T-helper 2 cell treated with Interferon-gamma antibody and Interleukin-4, amounts not matched to agents 5 μg/mL and 100 μg/mL, for 36 hours (primary cell): Measurements from ENCODE around the gene POLR3B.
"Not testable (repeated sequence)": the region's sequence is repeated elsewhere in the genome, so short reads cannot be mapped to it uniquely, and the experiment has no call there.

Experiments used
- DNase-seq: peaks from one replicate; pipeline ENCODE4 v3.0.0; 2021; ENCODE audit warnings: low spot score
- H3K27ac Mint-ChIP-seq: one replicate; pipeline ENCODE4 v1.8.0; 2021; ENCODE audit warnings: mild to moderate bottlenecking, mixed read lengths
- H3K27me3 Mint-ChIP-seq: one replicate; pipeline ENCODE4 v1.8.0; 2021; ENCODE audit warnings: low read depth, mixed read lengths
- H3K36me3 Mint-ChIP-seq: one replicate; pipeline ENCODE4 v1.8.0; 2021; ENCODE audit warnings: low read depth, mixed read lengths
- H3K4me1 Mint-ChIP-seq: one replicate; pipeline ENCODE4 v1.8.0; 2021; ENCODE audit warnings: low read depth, mixed read lengths
- H3K4me3 Mint-ChIP-seq: one replicate; pipeline ENCODE4 v1.8.0; 2022; ENCODE audit warnings: mild to moderate bottlenecking, moderate library complexity, mixed read lengths
- H3K9me3 Mint-ChIP-seq: one replicate; pipeline ENCODE4 v1.8.0; 2021; ENCODE audit warnings: mixed read lengths

The POLR3B gene

GRCh38 chr12:106436164-106436563, 78.6 kb downstream of the POLR3B start:
- Mint-ChIP-seq H3K4me3 (no peak overlapping the region), H3K36me3 (peaks cover 12% of the 10 kb centered on the region)

GRCh38 chr12:106442575-106442974, 85.0 kb downstream of the POLR3B start:
- Mint-ChIP-seq H3K27me3 (no peaks in the 10 kb centered on the region), H3K27ac (no peak overlapping the region), H3K36me3 (peaks cover 10% of the 10 kb centered on the region), H3K9me3 (no peaks in the 10 kb centered on the region), H3K4me3 (no peak overlapping the region), H3K4me1 (no peaks in the 10 kb centered on the region)
- DNase-seq = no peak

More at GRCh38 chr12:106436164-106436563, 78.6 kb downstream of the POLR3B start:
- no peaks in the 10 kb centered on the region for H3K9me3 Mint-ChIP-seq
- no peaks in the 10 kb centered on the region for H3K27me3 Mint-ChIP-seq
- H3K4me1 Mint-ChIP-seq = no peaks in the 10 kb centered on the region
- DNase-seq = no peak
- no peak overlapping the region for H3K27ac Mint-ChIP-seq

- Mint-ChIP-seq H3K4me1 (no peaks in the 10 kb centered on the region), H3K4me3 (no peak overlapping the region), H3K36me3 (peaks cover 8% of the 10 kb centered on the region), H3K9me3 (no peaks in the 10 kb centered on the region), H3K27ac (no peak overlapping the region), H3K27me3 (no peaks in the 10 kb centered on the region)
- DNase-seq = no peak
These were observed 87.5 kb downstream of the POLR3B start for GRCh38 chr12:106445053-106445452.

GRCh38 chr12:106445959-106446358, 88.4 kb downstream of the POLR3B start:
- DNase-seq = no peak
- no peaks in the 10 kb centered on the region for H3K27me3 Mint-ChIP-seq
- peaks cover 2% of the 10 kb centered on the region for H3K36me3 Mint-ChIP-seq
- no peak overlapping the region for H3K4me3 Mint-ChIP-seq
- H3K27ac Mint-ChIP-seq = no peak overlapping the region
- no peaks in the 10 kb centered on the region for H3K9me3 Mint-ChIP-seq
- no peaks in the 10 kb centered on the region for H3K4me1 Mint-ChIP-seq

- Mint-ChIP-seq H3K36me3 (peaks cover 2% of the 10 kb centered on the region), H3K9me3 (no peaks in the 10 kb centered on the region), H3K4me1 (no peaks in the 10 kb centered on the region), H3K27me3 (no peaks in the 10 kb centered on the region), H3K27ac (no peak overlapping the region), H3K4me3 (no peak overlapping the region)
- no peak for DNase-seq
These were observed 89.0 kb downstream of the POLR3B start for GRCh38 chr12:106446419-106447092.

- no peak overlapping the region for H3K27ac Mint-ChIP-seq
- no peak for DNase-seq
- H3K4me1 Mint-ChIP-seq = peaks cover 5% of the 10 kb centered on the region
- H3K27me3 Mint-ChIP-seq = no peaks in the 10 kb centered on the region
- peaks cover 11% of the 10 kb centered on the region for H3K36me3 Mint-ChIP-seq
- H3K9me3 Mint-ChIP-seq = no peaks in the 10 kb centered on the region
- no peak overlapping the region for H3K4me3 Mint-ChIP-seq
These were observed 94.8 kb downstream of the POLR3B start for GRCh38 chr12:106452309-106452708.

GRCh38 chr12:106455111-106455510, 97.6 kb downstream of the POLR3B start:
- no peaks in the 10 kb centered on the region for H3K27me3 Mint-ChIP-seq
- H3K9me3 Mint-ChIP-seq = no peaks in the 10 kb centered on the region
- H3K4me1 Mint-ChIP-seq = peaks cover 11% of the 10 kb centered on the region
- no peak overlapping the region for H3K27ac Mint-ChIP-seq
- H3K36me3 Mint-ChIP-seq = peaks cover 18% of the 10 kb centered on the region
- no peak overlapping the region for H3K4me3 Mint-ChIP-seq
- DNase-seq = no peak

GRCh38 chr12:106459124-106459523, 101.6 kb downstream of the POLR3B start:
- no peak overlapping the region for H3K4me3 Mint-ChIP-seq
- no peaks in the 10 kb centered on the region for H3K9me3 Mint-ChIP-seq
- H3K4me1 Mint-ChIP-seq = peaks cover 22% of the 10 kb centered on the region
- H3K36me3 Mint-ChIP-seq = peaks cover 21% of the 10 kb centered on the region
- DNase-seq = no peak
- peak overlapping the region; percentile 27 for H3K27ac Mint-ChIP-seq
- no peaks in the 10 kb centered on the region for H3K27me3 Mint-ChIP-seq

- Mint-ChIP-seq H3K36me3 (peaks cover 21% of the 10 kb centered on the region), H3K4me1 (peaks cover 22% of the 10 kb centered on the region), H3K27ac (no peak overlapping the region), H3K9me3 (no peaks in the 10 kb centered on the region), H3K4me3 (no peak overlapping the region), H3K27me3 (no peaks in the 10 kb centered on the region)
- DNase-seq = no peak
These were observed 102.0 kb downstream of the POLR3B start for GRCh38 chr12:106459534-106459933.

- peaks cover 18% of the 10 kb centered on the region for H3K4me1 Mint-ChIP-seq
- H3K9me3 Mint-ChIP-seq = peaks cover 9% of the 10 kb centered on the region
- DNase-seq = no peak
- H3K4me3 Mint-ChIP-seq = no peak overlapping the region
- H3K27ac Mint-ChIP-seq = no peak overlapping the region
- no peaks in the 10 kb centered on the region for H3K27me3 Mint-ChIP-seq
- H3K36me3 Mint-ChIP-seq = peaks cover 20% of the 10 kb centered on the region
These were observed 104.2 kb downstream of the POLR3B start for GRCh38 chr12:106461730-106462129.

- H3K4me1 Mint-ChIP-seq = peaks cover 14% of the 10 kb centered on the region
- H3K27me3 Mint-ChIP-seq, H3K27ac Mint-ChIP-seq, H3K4me3 Mint-ChIP-seq, DNase-seq: not testable (repeated sequence)
- H3K36me3 Mint-ChIP-seq = peaks cover 30% of the 10 kb centered on the region
- H3K9me3 Mint-ChIP-seq = peaks cover 16% of the 10 kb centered on the region
These were observed 108.1 kb downstream of the POLR3B start for GRCh38 chr12:106465605-106466004.

GRCh38 chr12:106475662-106476061, 118.1 kb downstream of the POLR3B start:
- H3K4me1 Mint-ChIP-seq, H3K36me3 Mint-ChIP-seq, H3K27ac Mint-ChIP-seq, DNase-seq, H3K27me3 Mint-ChIP-seq, H3K9me3 Mint-ChIP-seq, H3K4me3 Mint-ChIP-seq: not testable (repeated sequence)

GRCh38 chr12:106477627-106478026, 120.1 kb downstream of the POLR3B start:
- DNase-seq, H3K4me3 Mint-ChIP-seq, H3K4me1 Mint-ChIP-seq, H3K27ac Mint-ChIP-seq, H3K27me3 Mint-ChIP-seq, H3K9me3 Mint-ChIP-seq, H3K36me3 Mint-ChIP-seq: not testable (repeated sequence)

GRCh38 chr12:106480251-106480650, 122.7 kb downstream of the POLR3B start:
- Mint-ChIP-seq H3K36me3 (no peaks in the 10 kb centered on the region), H3K9me3 (no peaks in the 10 kb centered on the region)

GRCh38 chr12:106481246-106481645, 123.7 kb downstream of the POLR3B start:
- Mint-ChIP-seq H3K4me3 (no peak overlapping the region), H3K27me3 (no peaks in the 10 kb centered on the region), H3K9me3 (no peaks in the 10 kb centered on the region), H3K27ac (no peak overlapping the region), H3K36me3 (no peaks in the 10 kb centered on the region), H3K4me1 (no peaks in the 10 kb centered on the region)
- no peak for DNase-seq

More at GRCh38 chr12:106480251-106480650, 122.7 kb downstream of the POLR3B start:
- Mint-ChIP-seq H3K4me1 (no peaks in the 10 kb centered on the region), H3K27me3 (no peaks in the 10 kb centered on the region), H3K4me3 (no peak overlapping the region), H3K27ac (no peak overlapping the region)
- no peak for DNase-seq
